NB4 (cell line): ENCODE results near the gene SEC61A1.

Source experiments
- CTCF ChIP-seq: IDR thresholded peaks from one replicate; pipeline ENCODE4 v1.5.1; 2012; ENCODE audit warnings: low read depth, low read length
- MAX ChIP-seq: IDR thresholded peaks from 2 replicates; pipeline ENCODE4 v1.6.1; 2011; ENCODE audit warnings: low read depth, low read length

- TF ChIP-seq CTCF (no peak), MAX (no peak)
These were observed 35.7 kb upstream of the SEC61A1 start for GRCh38 chr3:128016502-128016901.
